ENCODE data around the gene VWA8.
"Not testable (repeated sequence)": the region's sequence is repeated elsewhere in the genome, so short reads cannot be mapped to it uniquely, and the experiment has no call there.

The VWA8 gene

GRCh38 chr13:41639237-41639904 is 321.5 kb downstream of the VWA8 start:
- no peak for DNase-seq

DNA sequence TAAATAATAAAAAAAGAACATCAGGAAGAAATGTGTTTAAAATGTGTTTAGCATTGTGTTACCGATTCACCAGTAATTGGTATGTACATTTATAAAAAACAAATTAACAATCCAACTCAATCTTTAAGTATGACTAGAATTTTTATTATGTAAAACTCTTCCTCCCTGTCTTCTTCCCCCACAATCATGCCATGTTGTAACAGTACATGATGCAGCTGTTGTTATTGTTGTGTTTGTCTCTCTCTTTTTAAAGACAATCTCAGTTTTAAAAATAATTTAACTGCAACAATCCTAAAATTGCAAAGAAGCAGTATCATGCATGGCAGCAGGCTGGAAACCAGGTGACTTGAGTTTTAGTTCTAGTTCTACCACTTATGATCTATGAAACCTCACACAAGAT is 323.3 kb downstream of the VWA8 start:
- DNase-seq, result no peak

DNA sequence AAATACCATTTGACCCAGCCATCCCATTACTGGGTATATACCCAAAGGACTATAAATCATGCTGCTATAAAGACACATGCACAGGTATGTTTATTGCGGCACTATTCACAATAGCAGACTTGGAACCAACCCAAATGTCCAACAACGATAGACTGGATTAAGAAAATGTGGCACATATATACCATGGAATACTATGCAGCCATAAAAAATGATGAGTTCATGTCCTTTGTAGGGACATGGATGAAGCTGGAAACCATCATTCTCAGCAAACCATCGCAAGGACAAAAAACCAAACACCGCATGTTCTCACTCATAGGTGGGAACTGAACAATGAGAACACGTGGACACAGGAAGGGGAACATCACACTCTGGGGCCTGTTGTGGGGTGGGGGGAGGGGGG is 323.9 kb downstream of the VWA8 start:
- DNase-seq, result not testable (repeated sequence)

DNA sequence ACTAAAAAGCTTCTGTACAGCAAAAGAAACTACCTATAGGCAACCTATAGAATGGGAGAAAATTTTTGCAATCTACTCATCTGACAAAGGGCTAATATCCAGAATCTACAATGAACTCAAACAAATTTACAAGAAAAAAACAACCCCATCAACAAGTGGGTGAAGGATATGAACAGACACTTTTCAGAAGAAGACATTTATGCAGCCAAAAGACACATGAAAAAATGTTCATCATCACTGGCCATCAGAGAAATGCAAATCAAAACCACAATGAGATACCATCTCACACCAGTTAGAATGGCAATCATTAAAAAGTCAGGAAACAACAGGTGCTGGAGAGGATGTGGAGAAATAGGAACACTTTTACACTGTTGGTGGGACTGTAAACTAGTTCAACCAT is 324.3 kb downstream of the VWA8 start:
- not testable (repeated sequence) for DNase-seq

DNA sequence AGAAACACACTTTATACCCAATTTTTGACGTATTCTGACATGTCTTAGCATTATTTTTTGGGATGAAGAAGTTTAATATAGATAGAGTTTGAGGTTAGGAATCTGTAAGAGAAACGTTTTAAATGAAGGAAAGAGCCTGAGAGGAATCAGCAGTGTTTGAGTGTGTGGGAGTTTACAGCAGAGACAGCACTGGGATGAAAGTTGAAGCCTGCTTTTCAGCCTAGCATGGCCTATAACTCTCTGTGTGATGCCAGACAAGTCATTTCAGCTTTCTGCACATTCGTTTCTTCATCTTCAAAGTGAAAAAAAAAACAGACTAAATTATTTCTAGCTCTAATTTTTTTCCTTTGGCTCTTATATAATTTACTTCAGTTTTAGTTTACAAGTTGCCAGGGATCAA is 326.5 kb downstream of the VWA8 start:
- no peak for DNase-seq

DNA sequence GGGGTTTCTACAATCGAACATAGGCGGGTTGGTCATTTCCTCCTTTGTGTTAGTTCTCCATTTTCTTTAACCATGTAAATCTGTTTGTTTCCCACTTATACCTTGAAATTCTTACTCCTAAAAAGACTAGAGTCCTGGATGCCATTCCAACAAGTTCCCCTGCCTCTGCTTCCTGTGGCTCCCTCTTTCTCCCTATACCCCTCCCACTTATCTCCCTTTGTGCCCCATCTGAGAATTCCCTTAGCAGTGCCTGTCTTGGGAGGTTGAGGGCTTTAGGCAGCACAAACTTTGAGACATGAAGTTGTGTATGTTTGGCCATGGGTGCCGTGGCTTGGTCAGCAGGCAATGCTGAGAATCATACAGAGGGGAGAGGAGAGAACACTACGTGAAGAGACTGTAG is 327.1 kb downstream of the VWA8 start:
- DNase-seq, result no peak

- no peak for DNase-seq
Observed at GRCh38 chr13:41631296-41631965, 329.5 kb downstream of the VWA8 start.

- DNase-seq, result no peak
Observed at GRCh38 chr13:41627425-41627824, 333.5 kb downstream of the VWA8 start.

GRCh38 chr13:41624041-41624440 is 336.9 kb downstream of the VWA8 start:
- DNase-seq, result no peak

GRCh38 chr13:41622432-41623429 is 338.2 kb downstream of the VWA8 start:
- DNase-seq, result no peak

GRCh38 chr13:41621716-41622431 is 339.0 kb downstream of the VWA8 start:
- DNase-seq, result no peak

GRCh38 chr13:41617633-41618032 is 343.3 kb downstream of the VWA8 start:
- DNase-seq, result not testable (repeated sequence)

DNA sequence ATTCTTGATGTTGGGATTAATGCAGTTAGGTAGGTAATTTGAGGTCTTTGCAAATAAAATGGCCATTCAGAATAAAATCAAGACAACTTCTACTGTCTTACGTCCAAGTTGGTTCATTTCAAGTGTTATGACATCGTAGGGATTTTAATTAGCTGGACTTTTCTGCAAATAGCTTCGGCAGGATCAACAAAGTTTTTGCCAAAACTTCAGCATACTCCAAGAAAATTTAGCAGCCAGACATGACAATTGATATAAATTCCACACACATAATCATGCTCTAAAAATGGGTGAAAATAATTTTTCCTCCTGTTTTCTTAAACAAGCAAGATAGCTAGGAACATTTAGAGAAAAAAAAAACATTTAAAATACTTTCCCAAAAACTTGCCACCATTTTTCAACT is 344.8 kb downstream of the VWA8 start:
- no peak for DNase-seq

GRCh38 chr13:41615528-41615855 is 345.4 kb downstream of the VWA8 start:
- no peak for DNase-seq

DNA sequence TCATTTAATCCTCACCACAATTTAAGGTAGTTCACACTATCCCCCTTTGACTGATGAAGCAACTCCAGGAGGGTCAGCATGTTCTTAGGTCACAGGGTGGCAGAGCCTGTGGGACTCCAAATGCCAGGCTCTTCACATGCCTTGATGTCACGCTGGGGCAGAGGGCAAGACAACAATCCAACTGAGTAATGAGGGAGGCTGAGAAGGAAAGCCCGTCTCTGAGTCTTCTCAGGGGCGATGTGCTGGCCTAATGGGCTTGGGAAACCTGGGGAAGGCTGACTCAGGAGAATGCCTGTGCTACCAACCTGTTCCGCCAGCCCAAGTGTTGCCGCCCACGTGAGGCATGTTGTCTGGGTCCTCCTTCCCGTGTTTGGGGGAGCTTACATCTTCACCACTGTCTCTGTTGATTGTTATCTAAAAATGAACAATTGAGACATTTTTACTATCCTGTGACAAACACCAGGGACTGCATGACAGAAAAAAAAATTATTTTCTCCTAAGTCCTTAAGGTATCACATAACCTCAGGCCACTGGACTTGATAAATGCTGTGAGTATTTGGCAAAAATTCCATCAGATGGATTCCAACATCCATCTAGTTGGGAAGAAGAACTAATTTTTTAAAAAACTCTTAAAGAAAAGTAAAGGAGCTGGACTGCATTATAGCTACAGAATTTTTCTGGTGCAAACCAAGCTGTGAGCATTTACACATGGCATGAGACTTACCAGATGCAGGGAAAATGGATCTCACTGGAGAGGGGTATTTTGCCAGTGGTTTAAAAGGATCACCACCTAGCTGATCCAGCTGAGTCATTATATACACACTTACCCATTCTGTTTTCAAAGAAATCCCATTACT is 346.0 kb downstream of the VWA8 start:
- DNase-seq, result no peak

DNA sequence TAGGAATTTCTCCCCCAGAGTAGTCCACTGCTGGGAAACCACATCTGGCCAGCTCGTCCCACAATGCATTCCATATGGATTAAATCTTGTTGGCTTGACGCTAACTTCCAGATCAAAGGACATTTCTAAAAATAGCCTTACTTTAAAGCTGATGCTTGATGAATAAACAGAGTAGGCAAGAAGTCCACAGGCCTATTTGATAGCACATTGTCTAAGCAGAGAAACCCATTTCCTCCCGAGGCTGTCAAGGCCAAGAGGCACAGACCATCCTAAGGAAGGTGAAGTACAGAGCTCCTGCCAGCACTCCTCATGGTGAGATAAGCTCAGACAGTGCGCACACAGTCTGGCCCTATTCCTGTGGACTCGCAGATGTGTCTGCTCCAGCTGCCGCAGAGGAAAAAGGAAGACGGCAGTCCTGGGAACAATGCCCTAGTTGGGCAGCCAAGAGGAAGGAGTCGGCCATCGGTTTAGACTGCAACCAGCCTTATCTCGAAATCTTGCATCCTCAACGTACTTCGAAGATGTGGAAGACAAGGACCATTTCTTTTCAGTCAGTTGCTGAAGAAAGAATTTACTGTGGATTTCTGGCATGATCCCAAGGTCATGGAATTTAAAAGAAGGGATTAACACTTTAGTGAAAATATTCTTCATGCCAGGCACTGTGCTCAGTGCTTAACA is 346.8 kb downstream of the VWA8 start:
- no peak for DNase-seq

DNA sequence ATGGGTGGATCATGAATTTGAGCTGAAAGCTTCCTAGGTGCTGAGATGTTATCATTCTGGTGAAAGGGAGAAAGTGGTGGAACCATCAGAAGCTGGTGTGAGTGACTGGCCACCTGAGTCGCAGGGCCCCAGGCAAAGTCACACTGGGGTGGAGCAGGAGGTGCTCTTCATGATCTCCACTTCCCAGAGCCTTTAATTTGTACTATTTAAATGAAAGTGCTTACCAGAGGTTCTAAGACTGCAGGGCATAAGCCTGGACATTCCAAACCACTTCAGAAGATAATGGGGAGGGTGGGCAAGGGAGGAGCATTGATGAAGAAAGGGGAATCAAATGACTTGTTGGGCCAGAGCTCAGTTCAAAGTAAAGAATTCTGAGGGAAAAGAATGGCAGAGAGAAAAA is 347.4 kb downstream of the VWA8 start:
- DNase-seq, result no peak

DNA sequence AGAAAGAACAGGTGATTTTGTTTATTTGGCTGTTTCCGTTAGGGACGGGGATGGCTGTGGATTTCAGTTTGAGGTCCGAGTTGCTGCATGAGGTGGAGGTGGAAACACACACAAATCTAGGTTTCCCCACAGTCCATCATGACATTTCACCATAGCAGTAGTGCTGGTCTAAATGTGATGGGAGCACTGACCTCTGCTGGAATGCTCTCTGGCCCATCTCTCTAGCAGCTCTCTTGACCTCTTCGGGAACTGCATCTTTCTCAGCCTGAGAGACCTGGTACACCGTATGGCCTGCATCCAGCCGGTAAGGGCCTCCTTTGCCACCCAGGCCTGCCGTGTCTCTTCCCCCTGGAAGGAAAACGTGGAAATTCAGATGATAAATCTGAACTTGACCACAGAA is 349.5 kb downstream of the VWA8 start:
- no peak for DNase-seq

- no peak for DNase-seq
Observed at GRCh38 chr13:41610404-41610803, 350.5 kb downstream of the VWA8 start.

DNA sequence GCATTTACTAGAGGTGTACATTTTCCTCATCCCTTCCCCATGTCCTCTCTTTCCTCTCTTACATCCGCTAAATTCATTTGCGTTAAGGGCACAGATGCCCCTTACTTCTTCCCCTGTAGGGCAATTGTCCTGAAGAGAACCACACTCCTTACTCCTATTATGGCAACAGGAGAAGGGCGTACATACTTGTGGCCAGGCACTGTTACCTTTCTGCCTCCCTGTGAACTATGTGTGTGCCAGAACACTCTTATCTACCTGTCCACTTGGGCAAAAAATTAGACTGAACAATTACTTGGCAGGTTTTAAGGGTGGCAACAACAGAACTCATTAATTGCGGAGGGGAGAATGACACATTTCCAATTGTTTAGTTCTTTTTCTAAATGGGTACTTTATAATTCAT is 351.1 kb downstream of the VWA8 start:
- no peak for DNase-seq

DNA sequence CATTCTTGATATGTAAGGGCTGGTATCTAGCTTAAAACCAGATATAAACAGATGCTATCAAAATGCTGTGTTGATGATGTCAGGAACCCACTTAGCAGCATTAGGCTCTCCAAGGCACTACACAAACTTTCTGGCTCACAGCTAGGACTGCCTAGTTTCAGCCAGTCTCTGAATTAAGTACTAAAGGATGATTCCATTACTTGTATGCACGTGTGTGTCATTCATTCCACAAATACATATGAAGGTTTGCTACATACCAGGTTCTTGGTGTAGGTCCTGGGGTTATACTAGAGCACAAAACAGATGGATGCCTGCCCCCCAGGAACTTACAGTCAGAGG is 352.1 kb downstream of the VWA8 start:
- DNase-seq, result no peak

All from stimulated activated CD4-positive, alpha-beta T cell treated with anti-CD3 and anti-CD28 coated beads, Interleukin-4, amount 100 ng/mL, for 1 hour (primary cell).